C4-2B (cell line): ENCODE results near the gene NTMT1.

Source experiments
- H3K27ac ChIP-seq: fragments of 450-650 bp; 2 replicates; pipeline ENCODE4 v1.5.1; 2017
- ZFX ChIP-seq: fragments of 450-650 bp; IDR thresholded peaks from 2 replicates; pipeline ENCODE4 v1.6.1; 2017
- TF ChIP-seq, protein P1 (sequence below): fragments of 450-650 bp; conservative IDR thresholded peaks from 2 replicates; pipeline ENCODE4 v1.5.1; 2017; ENCODE audit warnings: mild to moderate bottlenecking

The NTMT1 gene

GRCh38 chr9:129664746-129665388 lies 38.9 kb downstream of the NTMT1 start:
- no peak overlapping the region for H3K27ac ChIP-seq
- TF ChIP-seq ZFX: no peak
- TF ChIP-seq, protein P1, sequence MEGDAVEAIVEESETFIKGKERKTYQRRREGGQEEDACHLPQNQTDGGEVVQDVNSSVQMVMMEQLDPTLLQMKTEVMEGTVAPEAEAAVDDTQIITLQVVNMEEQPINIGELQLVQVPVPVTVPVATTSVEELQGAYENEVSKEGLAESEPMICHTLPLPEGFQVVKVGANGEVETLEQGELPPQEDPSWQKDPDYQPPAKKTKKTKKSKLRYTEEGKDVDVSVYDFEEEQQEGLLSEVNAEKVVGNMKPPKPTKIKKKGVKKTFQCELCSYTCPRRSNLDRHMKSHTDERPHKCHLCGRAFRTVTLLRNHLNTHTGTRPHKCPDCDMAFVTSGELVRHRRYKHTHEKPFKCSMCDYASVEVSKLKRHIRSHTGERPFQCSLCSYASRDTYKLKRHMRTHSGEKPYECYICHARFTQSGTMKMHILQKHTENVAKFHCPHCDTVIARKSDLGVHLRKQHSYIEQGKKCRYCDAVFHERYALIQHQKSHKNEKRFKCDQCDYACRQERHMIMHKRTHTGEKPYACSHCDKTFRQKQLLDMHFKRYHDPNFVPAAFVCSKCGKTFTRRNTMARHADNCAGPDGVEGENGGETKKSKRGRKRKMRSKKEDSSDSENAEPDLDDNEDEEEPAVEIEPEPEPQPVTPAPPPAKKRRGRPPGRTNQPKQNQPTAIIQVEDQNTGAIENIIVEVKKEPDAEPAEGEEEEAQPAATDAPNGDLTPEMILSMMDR: no peak

GRCh38 chr9:129665389-129665775 lies 39.4 kb downstream of the NTMT1 start, which contains the start of gene PRRX2:
Gene PRRX2, plus strand, starts transcription at chr9:129665647. Its CDS starts 221 bp downstream, at chr9:129665868.
- no peak for TF ChIP-seq ZFX
- TF ChIP-seq, protein P1: no peak
- no peak within 1 kb of the TSS for H3K27ac ChIP-seq

DNA sequence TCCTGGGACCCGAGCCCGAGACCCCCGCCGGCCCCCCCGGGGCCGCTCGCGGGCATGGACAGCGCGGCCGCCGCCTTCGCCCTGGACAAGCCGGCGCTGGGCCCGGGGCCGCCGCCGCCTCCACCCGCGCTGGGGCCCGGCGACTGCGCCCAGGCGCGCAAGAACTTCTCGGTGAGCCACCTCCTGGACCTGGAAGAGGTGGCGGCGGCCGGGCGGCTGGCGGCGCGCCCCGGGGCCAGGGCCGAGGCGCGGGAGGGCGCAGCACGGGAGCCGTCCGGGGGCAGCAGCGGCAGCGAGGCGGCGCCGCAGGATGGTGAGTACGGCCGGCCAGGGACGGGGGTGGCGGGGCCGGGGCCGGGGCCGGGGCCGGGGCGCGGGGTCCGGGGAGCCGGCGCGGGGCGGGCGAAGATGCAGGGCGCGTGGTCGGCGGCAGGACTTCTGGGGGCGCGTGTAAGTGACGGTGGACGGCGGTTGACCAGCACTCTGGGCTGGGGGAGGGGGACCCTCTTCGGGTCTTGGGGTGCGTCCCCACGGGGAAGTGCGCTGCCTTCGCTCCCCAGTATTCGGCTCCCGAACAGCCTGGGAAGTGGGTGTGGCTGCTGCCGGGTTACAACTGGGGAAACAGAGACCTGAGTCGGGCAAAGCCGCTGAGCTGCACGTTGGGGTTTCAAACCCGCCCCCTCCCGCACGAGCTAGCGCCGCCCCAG lies 40.0 kb downstream of the NTMT1 start:
- TF ChIP-seq ZFX: no peak
- TF ChIP-seq, protein P1: no peak
- H3K27ac ChIP-seq: no peak overlapping the region

GRCh38 chr9:129666575-129666974 lies 40.6 kb downstream of the NTMT1 start:
- TF ChIP-seq, protein P1: no peak
- no peak overlapping the region for H3K27ac ChIP-seq

GRCh38 chr9:129667378-129667777 lies 41.4 kb downstream of the NTMT1 start:
- TF ChIP-seq ZFX: no peak
- TF ChIP-seq, protein P1: no peak
- H3K27ac ChIP-seq: no peak overlapping the region

GRCh38 chr9:129667850-129668249 lies 41.9 kb downstream of the NTMT1 start:
- no peak for TF ChIP-seq ZFX
- TF ChIP-seq, protein P1: no peak
- no peak overlapping the region for H3K27ac ChIP-seq

GRCh38 chr9:129669141-129669718 lies 43.3 kb downstream of the NTMT1 start:
- no peak for TF ChIP-seq ZFX
- no peak overlapping the region for H3K27ac ChIP-seq
